Measurements from ENCODE around the gene PRKD2.
"Not testable (repeated sequence)": the region's sequence is repeated elsewhere in the genome, so short reads cannot be mapped to it uniquely, and the experiment has no call there.

PRKD2 gene

GRCh38 chr19:46633130-46633529 lies 83.8 kb downstream of the PRKD2 start:
- DNase-seq (ENCODE audit: low read depth, low spot score): no peak

- no peak for DNase-seq (ENCODE audit: low read depth, low spot score)
Observed at GRCh38 chr19:46631481-46631880, 85.4 kb downstream of the PRKD2 start.

- DNase-seq (ENCODE audit: low read depth, low spot score): no peak
Observed at GRCh38 chr19:46630586-46631205, 86.2 kb downstream of the PRKD2 start.

GRCh38 chr19:46629546-46630025 lies 87.3 kb downstream of the PRKD2 start:
- no peak for DNase-seq (ENCODE audit: low read depth, low spot score)

GRCh38 chr19:46628970-46629369 lies 87.9 kb downstream of the PRKD2 start:
- DNase-seq (ENCODE audit: low read depth, low spot score): not testable (repeated sequence)

GRCh38 chr19:46626446-46626845 lies 90.5 kb downstream of the PRKD2 start:
- no peak for DNase-seq (ENCODE audit: low read depth, low spot score)

GRCh38 chr19:46625731-46626130 lies 91.2 kb downstream of the PRKD2 start:
- no peak for DNase-seq (ENCODE audit: low read depth, low spot score)

- no peak for DNase-seq (ENCODE audit: low read depth, low spot score)
Observed at GRCh38 chr19:46624958-46625661, 91.8 kb downstream of the PRKD2 start, which contains the start of gene PTGIR. TSS of gene PTGIR (minus strand) at chr19:46625089. CDS start at chr19:46624225, 864 bp downstream.

All from brain pericyte (primary cell).